Liver (tissue), 3 donors: ENCODE data around the gene IRGQ.

Source experiments
- CTCF ChIP-seq: fragments of 150-350 bp; IDR thresholded peaks from 2 replicates; pipeline ENCODE4 v1.5.1; 2017; ENCODE audit warnings: improper control_type of control experiment, low read depth, low read length; ENCODE audit not compliant: missing input control
- EGR1 ChIP-seq, 2 donors: IDR thresholded peaks; 2 replicates each; pipeline ENCODE4 v1.6.1; 2016 to 2018; ENCODE audit warnings: antibody characterized with exemption in 2 of 2, low read depth in 2 of 2
- GABPA ChIP-seq, 2 donors: IDR thresholded peaks in 1 of 2; conservative IDR thresholded peaks in 1 of 2; 2 replicates each; pipeline ENCODE4 v1.6.1; 2016; ENCODE audit warnings: antibody characterized with exemption in 2 of 2, mild to moderate bottlenecking in 1 of 2, moderate library complexity in 1 of 2
- JUND ChIP-seq, 2 donors: IDR thresholded peaks; 2 replicates each; pipeline ENCODE4 v1.6.1; 2016; ENCODE audit warnings: antibody characterized with exemption in 2 of 2
- MAX ChIP-seq: IDR thresholded peaks from 2 replicates; pipeline ENCODE4 v1.6.1; 2016; ENCODE audit warnings: antibody characterized with exemption
- REST ChIP-seq: IDR thresholded peaks from 2 replicates; pipeline ENCODE4 v1.6.1; 2016; ENCODE audit warnings: antibody characterized with exemption, mild to moderate bottlenecking
- TAF1 ChIP-seq: conservative IDR thresholded peaks from 2 replicates; pipeline ENCODE4 v1.6.1; 2016; ENCODE audit warnings: antibody characterized with exemption, mild to moderate bottlenecking
- YY1 ChIP-seq: IDR thresholded peaks from 2 replicates; pipeline ENCODE4 v1.6.1; 2016; ENCODE audit warnings: antibody characterized with exemption, mild to moderate bottlenecking
- donor health status: healthy.
- donor health status: healthy.

GRCh38 chr19:43640424-43640757 lies 44.5 kb upstream of the IRGQ start:
- no peak for TF ChIP-seq CTCF
- TF ChIP-seq GABPA (IDR thresholded peaks at IDR 0.05 in 1 of 2, conservative IDR thresholded peaks at IDR 0.05 in 1 of 2), result no peak
- TF ChIP-seq MAX, result no peak
- TF ChIP-seq YY1, result no peak
- TF ChIP-seq TAF1, result no peak
- TF ChIP-seq JUND (IDR thresholded peaks at IDR 0.05), result no peak
- no peak for TF ChIP-seq REST
- TF ChIP-seq EGR1 (IDR thresholded peaks at IDR 0.05; ENCODE audit: low read depth in 2 of 2), result no peak
